Natural killer cell (primary cell): ENCODE data around the gene POU6F2. TPM values are rescaled to one million over a fixed set of nuclear protein-coding genes. Genes with fewer than 3 reads are reported as not detected.

ENCODE experiments used
- ATAC-seq, 3 donors: fragments of 150-1000 bp in 2 of 3; fragments of 200-7000 bp in 1 of 3; cut with Tn5 transposase; 1 replicate in 1 of 3; 2 replicates in 2 of 3; pipeline ENCODE4 v1.10.0; 2021; ENCODE audit warnings: mild to moderate bottlenecking in 2 of 3, moderate library complexity in 2 of 3
- DNase-seq, 2 donors: peaks; one replicate each; pipeline versions ENCODE4 v3.0.0 to v3.0.0-alpha.2; 2013 to 2021; ENCODE audit warnings: mixed read lengths in 1 of 2
- H3K27ac ChIP-seq: one replicate; pipeline ENCODE4 v1.5.1; 2013; ENCODE audit warnings: mild to moderate bottlenecking, low read length
- H3K27me3 ChIP-seq: one replicate; pipeline ENCODE4 v1.6.1; 2013; ENCODE audit warnings: low read length; ENCODE audit not compliant: control insufficient read depth, insufficient read depth
- H3K36me3 ChIP-seq: one replicate; pipeline ENCODE4 v1.6.1; 2013; ENCODE audit warnings: low read length; ENCODE audit not compliant: control insufficient read depth, insufficient read depth
- H3K4me1 ChIP-seq: one replicate; pipeline ENCODE4 v1.6.1; 2013; ENCODE audit warnings: low read length; ENCODE audit not compliant: control insufficient read depth, insufficient read depth
- H3K4me3 ChIP-seq: one replicate; pipeline ENCODE4 v1.5.1; 2013; ENCODE audit warnings: low read length
- H3K9me3 ChIP-seq: one replicate; pipeline ENCODE4 v1.6.1; 2013; ENCODE audit warnings: low read length; ENCODE audit not compliant: control insufficient read depth, insufficient read depth
- H3K27ac Mint-ChIP-seq, 2 donors: one replicate each; pipeline ENCODE4 v1.8.0; 2022; ENCODE audit warnings: mild to moderate bottlenecking in 2 of 2, mixed read lengths in 2 of 2, moderate library complexity in 1 of 2
- H3K27me3 Mint-ChIP-seq, 2 donors: one replicate each; pipeline ENCODE4 v1.8.0; 2022; ENCODE audit warnings: low read depth in 2 of 2, mixed read lengths in 2 of 2
- H3K36me3 Mint-ChIP-seq: one replicate; pipeline ENCODE4 v1.8.0; 2022; ENCODE audit warnings: mixed read lengths
- H3K4me1 Mint-ChIP-seq, 2 donors: one replicate each; pipeline ENCODE4 v1.8.0; 2022; ENCODE audit warnings: mixed read lengths in 2 of 2
- H3K4me3 Mint-ChIP-seq: one replicate; pipeline ENCODE4 v1.8.0; 2022; ENCODE audit warnings: mild to moderate bottlenecking, moderate library complexity, mixed read lengths
- H3K9me3 Mint-ChIP-seq, 2 donors: one replicate each; pipeline ENCODE4 v1.8.0; 2022; ENCODE audit warnings: mixed read lengths in 2 of 2
- WGBS: methylation state at CpG from one replicate; pipeline ENCODE4 v1.1.7; 2013; ENCODE audit warnings: missing lambda C conversion rate; ENCODE audit not compliant: insufficient coverage; 5-methylcytosine and 5-hydroxymethylcytosine counted together
- intact Hi-C: fragments of 100-400 bp; cut with micrococcal nuclease; formaldehyde crosslinking; loops from one replicate; pipeline ENCODE4 v1.14.2; 2022
- total RNA-seq, 4 donors: library from RNA; stranded (reverse); fragments of 120-200 nt in 1 of 4; gene quantifications; one replicate each; pipeline versions ENCODE4 v1.2.3 to v1.2.4, GENCODE V29; 2013 to 2022
- TF ChIP-seq, protein P1 (sequence below): fragments of 200-600 bp; IDR thresholded peaks from one replicate; pipeline ENCODE4 v1.8.0; 2022; ENCODE audit warnings: antibody characterized with exemption

POU6F2 gene
- total RNA-seq, 3 donors from 2014 or later (not counting 1 experiment from before 2014, with no cell fraction given): 0.28 to 0.29 TPM; not detected in 1

DNA sequence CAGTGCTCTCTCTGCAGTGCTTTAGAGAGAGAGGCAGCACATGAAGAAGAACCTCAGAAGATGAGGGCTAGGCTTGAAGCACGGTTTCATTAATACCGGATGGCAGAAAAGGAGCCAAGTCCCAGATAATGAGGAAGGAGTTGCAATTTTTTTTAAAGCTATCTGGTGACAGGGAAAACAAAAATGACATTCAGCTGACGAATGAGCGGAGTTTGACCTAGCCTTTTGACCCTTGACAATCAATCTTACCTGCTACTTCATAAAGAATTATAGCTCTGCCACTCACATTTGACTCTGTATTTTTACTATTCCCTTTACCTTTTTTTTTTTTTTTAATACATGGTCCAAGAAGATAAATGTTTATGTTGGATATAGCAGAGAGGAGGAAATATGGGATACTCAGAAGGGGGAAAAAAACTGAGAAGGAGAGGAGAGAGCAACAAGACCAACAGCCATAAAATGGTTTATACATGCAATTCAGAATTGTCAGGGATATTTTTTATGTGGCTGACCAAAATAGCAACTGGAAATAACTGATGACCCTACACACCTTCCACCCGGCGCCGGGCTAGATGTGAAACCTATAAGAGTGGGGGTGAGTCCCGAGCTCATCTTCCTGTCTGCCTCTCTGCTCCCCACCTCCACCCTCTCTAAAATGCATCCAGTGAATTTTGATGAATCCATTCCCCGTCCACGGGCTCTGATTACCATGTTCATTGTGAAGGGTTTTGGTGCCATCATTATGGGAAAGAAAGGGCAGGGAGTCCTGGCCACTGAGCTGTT is 314.1 kb downstream of the POU6F2 start:
- 82% methylated on average over 10 of the region's 10 CpGs for WGBS
- no peak overlapping the region for H3K27ac Mint-ChIP-seq

DNA sequence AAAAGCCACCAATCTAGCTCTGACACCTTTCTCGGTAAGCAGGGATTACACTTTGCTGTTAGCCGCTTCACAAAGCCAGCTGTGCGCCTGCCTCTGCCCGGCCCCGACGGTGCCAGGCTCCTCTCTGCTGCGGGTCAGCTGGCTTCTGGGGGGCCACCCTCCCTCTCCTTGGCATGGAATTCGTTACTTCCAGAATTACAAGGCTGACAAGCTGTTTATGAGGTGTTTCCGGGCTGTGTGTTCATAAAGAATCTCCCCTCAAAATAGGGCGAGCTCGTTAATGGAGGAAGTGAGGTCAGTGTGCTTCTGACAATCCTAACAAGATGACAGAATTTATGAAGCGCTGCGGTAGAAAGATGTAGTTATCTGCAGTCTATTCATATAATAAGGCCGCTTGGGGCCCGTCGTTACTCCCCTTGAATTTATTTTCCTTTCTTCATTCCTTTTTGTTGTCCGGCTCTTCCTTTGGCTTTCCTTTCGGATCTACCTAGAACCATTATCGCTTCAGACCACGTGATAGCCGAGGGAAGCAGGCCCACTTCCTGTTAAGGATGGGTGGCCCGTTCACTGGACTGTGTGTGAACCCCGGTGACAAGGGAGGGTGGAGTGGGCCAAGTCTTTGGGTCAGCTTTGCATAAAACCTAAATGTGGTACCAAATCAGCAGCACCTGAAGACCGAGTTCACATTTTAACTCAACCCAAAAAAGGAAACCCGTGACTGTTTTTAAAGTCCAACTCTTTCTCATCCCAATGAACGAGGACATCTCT is 315.5 kb downstream of the POU6F2 start:
- DNase-seq (no peak), ATAC-seq (no peak)
- Mint-ChIP-seq H3K4me1 (no peaks in the 10 kb centered on the region), H3K36me3 (no peaks in the 10 kb centered on the region), H3K9me3 (no peaks in the 10 kb centered on the region), H3K4me3 (no peak overlapping the region), H3K27ac (no peak overlapping the region), H3K27me3 (peaks cover 10 to 22% of the 10 kb centered on the region in 2 donors)
- no peaks in the 10 kb centered on the region for H3K4me1 ChIP-seq
- H3K27me3 ChIP-seq: peaks cover 4% of the 10 kb centered on the region
- H3K9me3 ChIP-seq: no peaks in the 10 kb centered on the region
- no peaks in the 10 kb centered on the region for H3K36me3 ChIP-seq
- intact Hi-C loops: no loop called here
- H3K27ac ChIP-seq: no peak overlapping the region
- no peak overlapping the region for H3K4me3 ChIP-seq
- TF ChIP-seq, protein P1, sequence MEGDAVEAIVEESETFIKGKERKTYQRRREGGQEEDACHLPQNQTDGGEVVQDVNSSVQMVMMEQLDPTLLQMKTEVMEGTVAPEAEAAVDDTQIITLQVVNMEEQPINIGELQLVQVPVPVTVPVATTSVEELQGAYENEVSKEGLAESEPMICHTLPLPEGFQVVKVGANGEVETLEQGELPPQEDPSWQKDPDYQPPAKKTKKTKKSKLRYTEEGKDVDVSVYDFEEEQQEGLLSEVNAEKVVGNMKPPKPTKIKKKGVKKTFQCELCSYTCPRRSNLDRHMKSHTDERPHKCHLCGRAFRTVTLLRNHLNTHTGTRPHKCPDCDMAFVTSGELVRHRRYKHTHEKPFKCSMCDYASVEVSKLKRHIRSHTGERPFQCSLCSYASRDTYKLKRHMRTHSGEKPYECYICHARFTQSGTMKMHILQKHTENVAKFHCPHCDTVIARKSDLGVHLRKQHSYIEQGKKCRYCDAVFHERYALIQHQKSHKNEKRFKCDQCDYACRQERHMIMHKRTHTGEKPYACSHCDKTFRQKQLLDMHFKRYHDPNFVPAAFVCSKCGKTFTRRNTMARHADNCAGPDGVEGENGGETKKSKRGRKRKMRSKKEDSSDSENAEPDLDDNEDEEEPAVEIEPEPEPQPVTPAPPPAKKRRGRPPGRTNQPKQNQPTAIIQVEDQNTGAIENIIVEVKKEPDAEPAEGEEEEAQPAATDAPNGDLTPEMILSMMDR: no peak
- WGBS: 82% methylated on average over 21 of the region's 26 CpGs

More for the DNA sequence above, 314.1 kb downstream of the POU6F2 start:
- H3K27ac ChIP-seq: no peak overlapping the region
- H3K9me3 ChIP-seq: no peaks in the 10 kb centered on the region
- ATAC-seq (no peak), DNase-seq (no peak)
- TF ChIP-seq, protein P1: no peak
- intact Hi-C loops: no loop called here
- no peak overlapping the region for H3K4me3 ChIP-seq
- no peaks in the 10 kb centered on the region for H3K36me3 Mint-ChIP-seq
- no peaks in the 10 kb centered on the region for H3K4me1 Mint-ChIP-seq
- no peaks in the 10 kb centered on the region for H3K4me1 ChIP-seq
- peaks cover 4% of the 10 kb centered on the region for H3K27me3 ChIP-seq
- peaks cover 6 to 21% of the 10 kb centered on the region in 2 donors for H3K27me3 Mint-ChIP-seq
- no peak overlapping the region for H3K4me3 Mint-ChIP-seq
- no peaks in the 10 kb centered on the region for H3K36me3 ChIP-seq
- H3K9me3 Mint-ChIP-seq: no peaks in the 10 kb centered on the region

DNA sequence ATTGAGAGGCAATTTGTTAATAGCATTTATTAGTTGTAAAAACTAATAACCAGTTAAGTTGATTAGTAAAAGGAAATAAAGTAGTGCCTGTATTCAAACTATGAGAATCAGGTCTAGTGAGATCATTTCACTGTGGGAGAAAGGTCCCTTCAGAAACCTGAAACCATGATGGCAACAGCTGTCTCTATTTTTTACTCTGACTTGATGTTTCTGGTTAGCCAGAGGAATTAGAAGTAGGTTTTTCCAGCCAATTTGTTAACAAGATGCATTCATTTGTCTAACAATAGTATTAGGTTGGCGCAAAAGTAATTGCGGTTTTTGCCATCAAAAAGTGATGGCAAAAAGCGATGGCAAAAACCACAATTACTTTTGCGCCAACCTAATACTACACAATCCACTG is 316.3 kb downstream of the POU6F2 start:
- ATAC-seq (no peak), DNase-seq (no peak)
- Histone ChIP-seq H3K27ac (no peak overlapping the region), H3K36me3 (no peaks in the 10 kb centered on the region), H3K4me3 (no peak overlapping the region), H3K27me3 (peaks cover 4% of the 10 kb centered on the region), H3K4me1 (no peaks in the 10 kb centered on the region), H3K9me3 (no peaks in the 10 kb centered on the region)
- Mint-ChIP-seq H3K27ac (no peak overlapping the region), H3K4me1 (no peaks in the 10 kb centered on the region), H3K4me3 (no peak overlapping the region), H3K36me3 (no peaks in the 10 kb centered on the region), H3K9me3 (no peaks in the 10 kb centered on the region), H3K27me3 (peaks cover 10 to 22% of the 10 kb centered on the region in 2 donors)
- TF ChIP-seq, protein P1: no peak
- intact Hi-C loops: no loop called here
- no CpG with 5 or more reads among the region's 4 CpGs for WGBS
